Adrenal gland (tissue), 12 donors: ENCODE measurements around the gene UBAC2. TPM values are rescaled to one million over a fixed set of nuclear protein-coding genes. Genes with fewer than 3 reads are reported as not detected.

Source experiments
- DNase-seq, 7 donors: peaks; one replicate each; pipeline ENCODE4 v3.0.0-alpha.2; 2019 to 2020
- H3K27ac ChIP-seq, 5 donors: fragments of 200-600 bp; sonication (generic) in 4 of 5; 1 replicate in 3 of 5; 2 replicates in 2 of 5; pipeline versions ENCODE4 v1.5.1 to v1.8.0; 2016 to 2020; ENCODE audit warnings: mild to moderate bottlenecking in 1 of 5
- H3K27me3 ChIP-seq: fragments of 200-600 bp; 2 replicates; pipeline ENCODE4 v1.8.0; 2021
- H3K36me3 ChIP-seq, 2 donors: fragments of 200-600 bp; replicated peaks in 1 of 2; 1 replicate in 1 of 2; 2 replicates in 1 of 2; pipeline versions ENCODE4 v1.5.1 to v1.8.0; 2018 to 2022
- H3K4me1 ChIP-seq, 2 donors: fragments of 200-600 bp; replicated peaks in 1 of 2; 1 replicate in 1 of 2; 2 replicates in 1 of 2; pipeline versions ENCODE4 v1.5.1 to v1.8.0; 2018 to 2021
- H3K4me3 ChIP-seq, 4 donors: fragments of 200-600 bp; sonication (generic) in 3 of 4; one replicate each; pipeline ENCODE4 v1.5.1; 2016 to 2018
- H3K9me3 ChIP-seq, 3 donors: fragments of 200-600 bp; sonication (generic) in 1 of 3; replicated peaks in 1 of 3; 1 replicate in 2 of 3; 2 replicates in 1 of 3; pipeline versions ENCODE4 v1.5.1 to v1.8.0; 2016 to 2021
- CTCF ChIP-seq, 6 experiments: fragments of 450-650 bp in 4 of 6; fragments of 200-600 bp in 2 of 6; sonication (generic) in 1 of 6; IDR thresholded peaks; 1 replicate in 5 of 6; 2 replicates in 1 of 6; pipeline versions ENCODE4 v1.5.1 to v1.8.0; 2016 to 2021; ENCODE audit warnings: antibody characterized with exemption in 6 of 6, mild to moderate bottlenecking in 2 of 6, moderate library complexity in 1 of 6
- POLR2A ChIP-seq, 2 donors: fragments of 450-650 bp; IDR thresholded peaks; one replicate each; pipeline ENCODE4 v1.6.1; 2017; ENCODE audit warnings: antibody characterized with exemption in 2 of 2, mild to moderate bottlenecking in 2 of 2, moderate library complexity in 1 of 2
- WGBS, 4 donors: extraction: QIAGEN DNeasy Blood & Tissue Kit in 2 of 4; methylation state at CpG; one replicate each; pipeline versions ENCODE4 v1.1.5 to v1.1.7; 2013 to 2017; 5-methylcytosine and 5-hydroxymethylcytosine counted together
- intact Hi-C, 2 donors: fragments of 100-400 bp; cut with DNase I; formaldehyde crosslinking; loops; one replicate each; pipeline versions ENCODE4 v1.14.1 to v1.15.0; 2022 to 2023
- polyA plus RNA-seq, 3 donors: library from polyadenylated mRNA; stranded (reverse); fragments of 200-250 nt in 2 of 3; fragments of 350-450 nt in 1 of 3; fragmentation: Illumina TruSeq in 1 of 3; extraction: RNeasy Lipid Tissue Mini Kit (QIAGEN cat#74804) in 1 of 3; gene quantifications; one replicate each; pipeline ENCODE4 v1.2.3, GENCODE V29; 2013 to 2014
- total RNA-seq, 9 donors: library from RNA; depleted of rRNA in 4 of 9; stranded (reverse); fragments of >200 nt in 4 of 9; fragments of 120-200 nt in 1 of 9; fragmentation: NEBNext Ultra II Directional in 1 of 9; extraction: Animal tissue kit (Norgen Biotek cat#: 25700) in 1 of 9; gene quantifications; one replicate each; pipeline versions ENCODE4 v1.1.0 to v1.2.4, GENCODE V29; 2013 to 2023
- donor health status: healthy with polysubstance abuse.
- donor health status: Bipolar disorder and iron deficiency.
- donor health status: DM: yes; HTN: yes; CAD: no.
- donor health status: DM: no; HTN: no; CAD: no.
- donor health status: DM: no; HTN: no; CAD: no.
- donor health status: DM: yes; HTN: yes; CAD: no.

Gene UBAC2
- total and polyA plus RNA-seq, 12 donors = 46.3 to 67.8 (median 53.5) TPM

- no peaks in the 10 kb centered on the region for H3K36me3 ChIP-seq
- H3K4me3 ChIP-seq = no peak overlapping the region
- H3K9me3 ChIP-seq = no peaks in the 10 kb centered on the region
- intact Hi-C loops = no loop called here
- H3K27me3 ChIP-seq = no peaks in the 10 kb centered on the region
- H3K4me1 ChIP-seq = peaks cover 0 to 8% of the 10 kb centered on the region in 2 donors
- WGBS, 4 donors = 72 to 88% (median 86%) methylated on average over 11 to 12 of the region's 12 CpGs
- TF ChIP-seq CTCF (IDR thresholded peaks at IDR 0.05) (no peak), POLR2A (IDR thresholded peaks at IDR 0.05) (no peak)
- DNase-seq = peak in 2 of 7 donors; percentile 27 to 58
- H3K27ac ChIP-seq = no peak overlapping the region
Observed at GRCh38 chr13:99374994-99375737, 174.5 kb downstream of the UBAC2 start.

GRCh38 chr13:99375738-99376080, 175.1 kb downstream of the UBAC2 start:
- WGBS, 4 donors = 83 to 94% (median 87%) methylated on average over 2 of the region's 2 CpGs
- intact Hi-C loops = no loop called here
- Histone ChIP-seq H3K9me3 (no peaks in the 10 kb centered on the region), H3K36me3 (no peaks in the 10 kb centered on the region), H3K27me3 (no peaks in the 10 kb centered on the region), H3K4me3 (no peak overlapping the region), H3K4me1 (peaks cover 0 to 7% of the 10 kb centered on the region in 2 donors), H3K27ac (no peak overlapping the region)
- DNase-seq = peak in 1 of 7 donors; percentile 45
- TF ChIP-seq POLR2A (IDR thresholded peaks at IDR 0.05) = no peak
- TF ChIP-seq CTCF (IDR thresholded peaks at IDR 0.05) = no peak

- intact Hi-C loops = no loop called here
- no peak overlapping the region for H3K4me3 ChIP-seq
- H3K36me3 ChIP-seq = no peaks in the 10 kb centered on the region
- H3K4me1 ChIP-seq = peaks cover 0 to 2% of the 10 kb centered on the region in 2 donors
- TF ChIP-seq CTCF (IDR thresholded peaks at IDR 0.05) = no peak
- TF ChIP-seq POLR2A (IDR thresholded peaks at IDR 0.05) = no peak
- no peaks in the 10 kb centered on the region for H3K9me3 ChIP-seq
- WGBS, 4 donors = 84 to 97% (median 89%) methylated on average over 3 to 6 of the region's 6 CpGs
- H3K27me3 ChIP-seq = no peaks in the 10 kb centered on the region
- DNase-seq = peak in 3 of 7 donors; percentile 37 to 56 (median 42)
- H3K27ac ChIP-seq = peak overlapping the region in 1 of 5 donors; percentile 35
Observed at GRCh38 chr13:99376132-99376531, 175.5 kb downstream of the UBAC2 start.

- intact Hi-C loops = no loop called here
- WGBS, 4 donors = 93 to 99% (median 97%) methylated on average over 9 of the region's 9 CpGs
- Histone ChIP-seq H3K4me3 (no peak overlapping the region), H3K27me3 (no peaks in the 10 kb centered on the region), H3K4me1 (no peaks in the 10 kb centered on the region), H3K9me3 (no peaks in the 10 kb centered on the region), H3K36me3 (no peaks in the 10 kb centered on the region), H3K27ac (no peak overlapping the region)
- TF ChIP-seq POLR2A (IDR thresholded peaks at IDR 0.05) (no peak), CTCF (IDR thresholded peaks at IDR 0.05) (no peak)
- DNase-seq = no peak
Observed at GRCh38 chr13:99376924-99377323, 176.3 kb downstream of the UBAC2 start.
